CD4-positive, alpha-beta T cell treated with Interferon gamma for 1 hour (primary cell): ENCODE measurements around the gene MTFP1.
"Not testable (repeated sequence)": the region's sequence is repeated elsewhere in the genome, so short reads cannot be mapped to it uniquely, and the experiment has no call there.

ENCODE experiments used
- DNase-seq: peaks from one replicate; pipeline ENCODE4 v3.0.0-alpha.2; 2020

The MTFP1 gene

GRCh38 chr22:30425616-30426387 lies at the start of gene MTFP1:
TSS of gene MTFP1 (plus strand) at chr22:30425768. CDS start at chr22:30425880, 112 bp downstream.
- DNase-seq, result peak; percentile 43

- no peak for DNase-seq
Measured at GRCh38 chr22:30380011-30380410, 45.6 kb upstream of the MTFP1 start.

- no peak for DNase-seq
Measured at GRCh38 chr22:30381264-30381663, 44.3 kb upstream of the MTFP1 start.

GRCh38 chr22:30382340-30382739 lies 43.2 kb upstream of the MTFP1 start:
- DNase-seq, result no peak

- DNase-seq, result no peak
Measured at GRCh38 chr22:30383061-30383460, 42.5 kb upstream of the MTFP1 start.

- DNase-seq, result no peak
Measured at GRCh38 chr22:30385942-30386341, 39.6 kb upstream of the MTFP1 start.

- no peak for DNase-seq
Measured at GRCh38 chr22:30386608-30386959, 39.0 kb upstream of the MTFP1 start.

- DNase-seq, result peak; percentile 78
Measured at GRCh38 chr22:30386960-30387827, 38.4 kb upstream of the MTFP1 start, which contains the start of gene RNF215. TSS of gene RNF215 (minus strand) at chr22:30387411. CDS start at chr22:30387313, 98 bp downstream.

- DNase-seq, result peak; percentile 80
Measured at GRCh38 chr22:30390974-30391691, 34.4 kb upstream of the MTFP1 start.

GRCh38 chr22:30392661-30393321 lies 32.8 kb upstream of the MTFP1 start:
- no peak for DNase-seq

GRCh38 chr22:30393322-30393680 lies 32.3 kb upstream of the MTFP1 start:
- no peak for DNase-seq

- DNase-seq, result no peak
Measured at GRCh38 chr22:30393885-30394284, 31.7 kb upstream of the MTFP1 start.

GRCh38 chr22:30396871-30397655 lies 28.5 kb upstream of the MTFP1 start, which contains the start of gene SEC14L2:
TSS of gene SEC14L2 (plus strand) at chr22:30397018. CDS start at chr22:30397117, 99 bp downstream.
- DNase-seq, result peak; percentile 50

GRCh38 chr22:30397656-30398635 lies 27.6 kb upstream of the MTFP1 start:
- no peak for DNase-seq

- DNase-seq, result no peak
Measured at GRCh38 chr22:30398685-30399680, 26.6 kb upstream of the MTFP1 start.

GRCh38 chr22:30399718-30400117 lies 25.9 kb upstream of the MTFP1 start:
- no peak for DNase-seq

- DNase-seq, result no peak
Measured at GRCh38 chr22:30400159-30400558, 25.4 kb upstream of the MTFP1 start.

- not testable (repeated sequence) for DNase-seq
Measured at GRCh38 chr22:30401024-30401423, 24.5 kb upstream of the MTFP1 start.
